WTC11 (cell line): ENCODE measurements around the gene ATN1. TPM values are rescaled to one million over a fixed set of nuclear protein-coding genes. Genes with fewer than 3 reads are reported as not detected.

Experiments
- ATAC-seq: fragments of 200-7000 bp; cut with Tn5 transposase; 2 replicates; pipeline ENCODE4 v1.10.0; 2021; ENCODE audit warnings: mild to moderate bottlenecking, moderate library complexity
- CTCF ChIA-PET: fragments of 300-600 bp; sonication (Branson Sonifier 250); formaldehyde crosslinking; loops from one replicate; lab custom pipeline; 2021; ENCODE audit warnings: antibody characterized with exemption; lab: Charles Lee
- POLR2A ChIA-PET: fragments of 350-600 bp; sonication (Branson Sonifier 250); formaldehyde crosslinking; loops from one replicate; lab custom pipeline; 2021; ENCODE audit warnings: antibody characterized with exemption; lab: Charles Lee
- DNase-seq: peaks from one replicate; pipeline ENCODE4 v3.0.0; 2021; ENCODE audit warnings: low spot score
- H3K27ac Mint-ChIP-seq: 2 replicates; pipeline ENCODE4 v1.8.0; 2021; ENCODE audit warnings: mixed read lengths
- H3K27me3 Mint-ChIP-seq: 2 replicates; pipeline ENCODE4 v1.8.0; 2021; ENCODE audit warnings: low read depth, mild to moderate bottlenecking, moderate library complexity, mixed read lengths
- H3K36me3 Mint-ChIP-seq: 2 replicates; pipeline ENCODE4 v1.8.0; 2021; ENCODE audit warnings: mixed read lengths
- H3K4me1 Mint-ChIP-seq: 2 replicates; pipeline ENCODE4 v1.8.0; 2022; ENCODE audit warnings: mixed read lengths
- H3K4me3 Mint-ChIP-seq: 2 replicates; pipeline ENCODE4 v1.8.0; 2021; ENCODE audit warnings: mild to moderate bottlenecking, moderate library complexity, mixed read lengths
- H3K9me3 Mint-ChIP-seq: 2 replicates; pipeline ENCODE4 v1.8.0; 2021; ENCODE audit warnings: mixed read lengths
- CBFB ChIP-seq: sonication (generic); formaldehyde crosslinking; IDR thresholded peaks from 2 replicates; pipeline ENCODE4 v1.8.1; 2022; ENCODE audit warnings: mild to moderate bottlenecking, low read depth, missing genetic modification reagents
- FOXJ3 ChIP-seq: sonication (generic); formaldehyde crosslinking; IDR thresholded peaks from 2 replicates; pipeline ENCODE4 v1.9.0; 2021; ENCODE audit warnings: missing genetic modification reagents, mild to moderate bottlenecking, borderline replicate concordance
- FOXK1 ChIP-seq: sonication (generic); formaldehyde crosslinking; IDR thresholded peaks from 2 replicates; pipeline ENCODE4 v1.8.0; 2022; ENCODE audit warnings: mild to moderate bottlenecking, moderate library complexity, missing genetic modification reagents
- IRF2 ChIP-seq: sonication (generic); formaldehyde crosslinking; IDR thresholded peaks from 2 replicates; pipeline ENCODE4 v1.8.0; 2022; ENCODE audit warnings: low read depth, missing genetic modification reagents, borderline replicate concordance
- NR1H2 ChIP-seq: sonication (generic); formaldehyde crosslinking; IDR thresholded peaks from 2 replicates; pipeline ENCODE4 v1.9.0; 2021; ENCODE audit warnings: mild to moderate bottlenecking, moderate library complexity, missing genetic modification reagents
- NR2C2 ChIP-seq: sonication (generic); formaldehyde crosslinking; IDR thresholded peaks from 2 replicates; pipeline ENCODE4 v1.8.0; 2022; ENCODE audit warnings: mild to moderate bottlenecking, missing genetic modification reagents
- NR3C1 ChIP-seq: sonication (generic); formaldehyde crosslinking; conservative IDR thresholded peaks from 2 replicates; pipeline ENCODE4 v1.8.1; 2023; ENCODE audit warnings: low read depth, mild to moderate bottlenecking, missing genetic modification reagents
- PRRX2 ChIP-seq: fragments of 250-450 bp; sonication (Bioruptor Pico); IDR thresholded peaks from 2 replicates; pipeline ENCODE4 v1.8.0; 2021; ENCODE audit warnings: mild to moderate bottlenecking
- SP1 ChIP-seq: sonication (generic); formaldehyde crosslinking; conservative IDR thresholded peaks from 2 replicates; pipeline ENCODE4 v1.8.1; 2022; ENCODE audit warnings: missing genetic modification reagents
- TCF7 ChIP-seq: sonication (generic); formaldehyde crosslinking; IDR thresholded peaks from 2 replicates; pipeline ENCODE4 v1.8.0; 2022; ENCODE audit warnings: mild to moderate bottlenecking, low read depth, missing genetic modification reagents, moderate library complexity
- TEAD4 ChIP-seq: sonication (generic); formaldehyde crosslinking; IDR thresholded peaks from 2 replicates; pipeline ENCODE4 v1.8.0; 2022; ENCODE audit warnings: mild to moderate bottlenecking, missing genetic modification reagents
- TP53 ChIP-seq: sonication (generic); formaldehyde crosslinking; IDR thresholded peaks from 2 replicates; pipeline ENCODE4 v1.8.1; 2023; ENCODE audit warnings: mild to moderate bottlenecking, missing genetic modification reagents
- ZNF138 ChIP-seq: sonication (generic); formaldehyde crosslinking; conservative IDR thresholded peaks from 2 replicates; pipeline ENCODE4 v1.8.1; 2022; ENCODE audit warnings: mild to moderate bottlenecking, moderate library complexity, missing genetic modification reagents
- ZNF219 ChIP-seq: sonication (generic); formaldehyde crosslinking; IDR thresholded peaks from 2 replicates; pipeline ENCODE4 v1.8.0; 2023; ENCODE audit warnings: missing genetic modification reagents, mild to moderate bottlenecking, borderline replicate concordance
- ZNF317 ChIP-seq: sonication (generic); formaldehyde crosslinking; IDR thresholded peaks from 2 replicates; pipeline ENCODE4 v1.8.1; 2023; ENCODE audit warnings: low read depth, mild to moderate bottlenecking, moderate library complexity, missing genetic modification reagents, borderline replicate concordance
- ZNF423 ChIP-seq: fragments of 250-450 bp; sonication (Bioruptor Pico); IDR thresholded peaks from 2 replicates; pipeline ENCODE4 v2.1.2; 2022; ENCODE audit warnings: mild to moderate bottlenecking, moderate library complexity
- total RNA-seq: library from RNA; stranded (reverse); gene quantifications from 3 replicates; pipeline ENCODE4 v1.2.3, GENCODE V29; 2021
- TF ChIP-seq, protein P1 (sequence below): sonication (generic); formaldehyde crosslinking; IDR thresholded peaks from 2 replicates; pipeline ENCODE4 v1.8.0; 2023; ENCODE audit warnings: missing genetic modification reagents
- TF ChIP-seq, protein P2 (sequence below): sonication (generic); formaldehyde crosslinking; IDR thresholded peaks from 2 replicates; pipeline ENCODE4 v1.8.1; 2022; ENCODE audit warnings: missing genetic modification reagents, borderline replicate concordance
- TF ChIP-seq, protein P3 (sequence below): sonication (generic); formaldehyde crosslinking; IDR thresholded peaks from 2 replicates; pipeline ENCODE4 v1.8.0; 2023; ENCODE audit warnings: missing genetic modification reagents, mild to moderate bottlenecking, borderline replicate concordance
- TF ChIP-seq, protein P4 (sequence below): sonication (generic); formaldehyde crosslinking; IDR thresholded peaks from 2 replicates; pipeline ENCODE4 v1.8.1; 2022; ENCODE audit warnings: mild to moderate bottlenecking, missing genetic modification reagents, moderate library complexity, borderline replicate concordance
- TF ChIP-seq, protein P5 (sequence below): sonication (generic); formaldehyde crosslinking; IDR thresholded peaks from 2 replicates; pipeline ENCODE4 v1.8.0; 2022; ENCODE audit warnings: mild to moderate bottlenecking, missing genetic modification reagents
- TF ChIP-seq, protein P6 (sequence below): sonication (generic); formaldehyde crosslinking; IDR thresholded peaks from 2 replicates; pipeline ENCODE4 v1.8.1; 2023; ENCODE audit warnings: mild to moderate bottlenecking, missing genetic modification reagents
- TF ChIP-seq, protein P7 (sequence below): sonication (generic); formaldehyde crosslinking; IDR thresholded peaks from 2 replicates; pipeline ENCODE4 v1.8.1; 2023; ENCODE audit warnings: mild to moderate bottlenecking, moderate library complexity, missing genetic modification reagents

The ATN1 gene
- total RNA-seq, 1 experiment from 2014 or later: 87.1 TPM

DNA sequence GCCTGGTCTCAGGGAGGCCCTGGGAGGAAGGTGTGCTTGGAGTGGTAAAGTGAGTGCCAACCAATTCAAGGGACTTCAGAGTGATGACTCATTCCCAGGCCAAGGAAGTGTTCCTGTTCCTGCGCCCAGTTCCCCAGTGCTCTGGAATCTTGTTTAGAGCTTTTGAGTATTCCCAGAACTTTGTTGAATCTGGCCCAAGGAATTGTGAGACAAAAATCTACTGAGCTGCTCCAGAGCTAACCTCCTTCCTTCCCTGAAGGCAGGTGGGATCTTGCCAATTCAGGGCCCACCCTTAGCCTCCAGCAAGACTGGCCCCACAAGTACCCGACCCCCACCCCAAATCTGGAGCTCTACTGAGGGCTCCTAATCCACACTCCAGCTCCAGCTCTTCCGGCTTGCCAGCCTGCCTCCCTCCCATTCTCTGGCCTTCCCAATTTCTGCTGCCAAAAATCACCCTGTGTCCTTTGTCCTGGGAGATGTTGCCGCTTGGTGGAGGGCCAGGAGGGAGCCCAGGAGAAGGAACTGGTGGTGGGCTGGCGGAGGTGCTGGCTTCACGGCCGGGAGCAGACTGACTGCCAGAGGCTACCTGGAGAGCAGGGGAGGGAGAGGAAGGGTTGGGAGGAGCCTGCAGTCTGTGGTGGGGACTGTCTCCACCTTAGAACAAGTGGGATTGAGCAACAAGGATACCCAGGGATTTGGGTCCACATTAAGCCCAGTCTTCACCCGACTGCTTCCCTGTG is 2.0 kb upstream of the ATN1 start:
- Mint-ChIP-seq H3K9me3 (no peaks in the 10 kb centered on the region), H3K4me3 (peak overlapping the region; percentile 77), H3K27me3 (no peaks in the 10 kb centered on the region), H3K4me1 (peaks cover 54% of the 10 kb centered on the region), H3K27ac (peak overlapping the region; percentile 98), H3K36me3 (peaks cover 19% of the 10 kb centered on the region)
- ChIA-PET CTCF (interaction anchor here (0.7 to 7.0 kb wide), 23 partner anchors 9 to 311 kb away, joined by 3 to 93 read pairs (median 10); partner anchors contain the start of genes C12orf57, CDCA3, COPS7A and LRRC23), POLR2A (interaction anchor here (0.6 to 4.2 kb wide), 19 partner anchors 9 to 386 kb away, joined by 3 to 66 read pairs (median 5); partner anchors contain the start of genes C12orf57, CDCA3, ENO2 and PTMS)
- ATAC-seq (peak; percentile 48), DNase-seq (peak; percentile 67)
- TF ChIP-seq NR2C2 (CRISPR knock-in tag) (no peak), ZNF138 (CRISPR knock-in tag) (no peak), TCF7 (CRISPR knock-in tag) (no peak), TP53 (CRISPR knock-in tag) (no peak), FOXJ3 (no peak), ZNF317 (no peak), PRRX2 (CRISPR knock-in tag) (no peak), IRF2 (CRISPR knock-in tag) (no peak), ZNF219 (CRISPR knock-in tag) (no peak), CBFB (CRISPR knock-in tag) (no peak), FOXK1 (0 out of 2 replicates have a peak, but pooled peaks have one; percentile 48), SP1 (peak; percentile 56; the same call in 1 of the 2 replicates), NR1H2 (CRISPR knock-in tag) (no peak), TEAD4 (CRISPR knock-in tag) (no peak), ZNF423 (CRISPR knock-in tag) (no peak), NR3C1 (no peak)
- TF ChIP-seq, protein P1, sequence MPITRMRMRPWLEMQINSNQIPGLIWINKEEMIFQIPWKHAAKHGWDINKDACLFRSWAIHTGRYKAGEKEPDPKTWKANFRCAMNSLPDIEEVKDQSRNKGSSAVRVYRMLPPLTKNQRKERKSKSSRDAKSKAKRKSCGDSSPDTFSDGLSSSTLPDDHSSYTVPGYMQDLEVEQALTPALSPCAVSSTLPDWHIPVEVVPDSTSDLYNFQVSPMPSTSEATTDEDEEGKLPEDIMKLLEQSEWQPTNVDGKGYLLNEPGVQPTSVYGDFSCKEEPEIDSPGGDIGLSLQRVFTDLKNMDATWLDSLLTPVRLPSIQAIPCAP (CRISPR knock-in tag): no peak
- TF ChIP-seq, protein P2, sequence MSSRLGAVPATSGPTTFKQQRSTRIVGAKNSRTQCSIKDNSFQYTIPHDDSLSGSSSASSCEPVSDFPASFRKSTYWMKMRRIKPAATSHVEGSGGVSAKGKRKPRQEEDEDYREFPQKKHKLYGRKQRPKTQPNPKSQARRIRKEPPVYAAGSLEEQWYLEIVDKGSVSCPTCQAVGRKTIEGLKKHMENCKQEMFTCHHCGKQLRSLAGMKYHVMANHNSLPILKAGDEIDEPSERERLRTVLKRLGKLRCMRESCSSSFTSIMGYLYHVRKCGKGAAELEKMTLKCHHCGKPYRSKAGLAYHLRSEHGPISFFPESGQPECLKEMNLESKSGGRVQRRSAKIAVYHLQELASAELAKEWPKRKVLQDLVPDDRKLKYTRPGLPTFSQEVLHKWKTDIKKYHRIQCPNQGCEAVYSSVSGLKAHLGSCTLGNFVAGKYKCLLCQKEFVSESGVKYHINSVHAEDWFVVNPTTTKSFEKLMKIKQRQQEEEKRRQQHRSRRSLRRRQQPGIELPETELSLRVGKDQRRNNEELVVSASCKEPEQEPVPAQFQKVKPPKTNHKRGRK (CRISPR knock-in tag): no peak
- TF ChIP-seq, protein P3, sequence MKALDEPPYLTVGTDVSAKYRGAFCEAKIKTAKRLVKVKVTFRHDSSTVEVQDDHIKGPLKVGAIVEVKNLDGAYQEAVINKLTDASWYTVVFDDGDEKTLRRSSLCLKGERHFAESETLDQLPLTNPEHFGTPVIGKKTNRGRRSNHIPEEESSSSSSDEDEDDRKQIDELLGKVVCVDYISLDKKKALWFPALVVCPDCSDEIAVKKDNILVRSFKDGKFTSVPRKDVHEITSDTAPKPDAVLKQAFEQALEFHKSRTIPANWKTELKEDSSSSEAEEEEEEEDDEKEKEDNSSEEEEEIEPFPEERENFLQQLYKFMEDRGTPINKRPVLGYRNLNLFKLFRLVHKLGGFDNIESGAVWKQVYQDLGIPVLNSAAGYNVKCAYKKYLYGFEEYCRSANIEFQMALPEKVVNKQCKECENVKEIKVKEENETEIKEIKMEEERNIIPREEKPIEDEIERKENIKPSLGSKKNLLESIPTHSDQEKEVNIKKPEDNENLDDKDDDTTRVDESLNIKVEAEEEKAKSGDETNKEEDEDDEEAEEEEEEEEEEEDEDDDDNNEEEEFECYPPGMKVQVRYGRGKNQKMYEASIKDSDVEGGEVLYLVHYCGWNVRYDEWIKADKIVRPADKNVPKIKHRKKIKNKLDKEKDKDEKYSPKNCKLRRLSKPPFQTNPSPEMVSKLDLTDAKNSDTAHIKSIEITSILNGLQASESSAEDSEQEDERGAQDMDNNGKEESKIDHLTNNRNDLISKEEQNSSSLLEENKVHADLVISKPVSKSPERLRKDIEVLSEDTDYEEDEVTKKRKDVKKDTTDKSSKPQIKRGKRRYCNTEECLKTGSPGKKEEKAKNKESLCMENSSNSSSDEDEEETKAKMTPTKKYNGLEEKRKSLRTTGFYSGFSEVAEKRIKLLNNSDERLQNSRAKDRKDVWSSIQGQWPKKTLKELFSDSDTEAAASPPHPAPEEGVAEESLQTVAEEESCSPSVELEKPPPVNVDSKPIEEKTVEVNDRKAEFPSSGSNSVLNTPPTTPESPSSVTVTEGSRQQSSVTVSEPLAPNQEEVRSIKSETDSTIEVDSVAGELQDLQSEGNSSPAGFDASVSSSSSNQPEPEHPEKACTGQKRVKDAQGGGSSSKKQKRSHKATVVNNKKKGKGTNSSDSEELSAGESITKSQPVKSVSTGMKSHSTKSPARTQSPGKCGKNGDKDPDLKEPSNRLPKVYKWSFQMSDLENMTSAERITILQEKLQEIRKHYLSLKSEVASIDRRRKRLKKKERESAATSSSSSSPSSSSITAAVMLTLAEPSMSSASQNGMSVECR (CRISPR knock-in tag): no peak
- TF ChIP-seq, protein P4, sequence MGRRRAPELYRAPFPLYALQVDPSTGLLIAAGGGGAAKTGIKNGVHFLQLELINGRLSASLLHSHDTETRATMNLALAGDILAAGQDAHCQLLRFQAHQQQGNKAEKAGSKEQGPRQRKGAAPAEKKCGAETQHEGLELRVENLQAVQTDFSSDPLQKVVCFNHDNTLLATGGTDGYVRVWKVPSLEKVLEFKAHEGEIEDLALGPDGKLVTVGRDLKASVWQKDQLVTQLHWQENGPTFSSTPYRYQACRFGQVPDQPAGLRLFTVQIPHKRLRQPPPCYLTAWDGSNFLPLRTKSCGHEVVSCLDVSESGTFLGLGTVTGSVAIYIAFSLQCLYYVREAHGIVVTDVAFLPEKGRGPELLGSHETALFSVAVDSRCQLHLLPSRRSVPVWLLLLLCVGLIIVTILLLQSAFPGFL (CRISPR knock-in tag): no peak
- TF ChIP-seq, protein P5, sequence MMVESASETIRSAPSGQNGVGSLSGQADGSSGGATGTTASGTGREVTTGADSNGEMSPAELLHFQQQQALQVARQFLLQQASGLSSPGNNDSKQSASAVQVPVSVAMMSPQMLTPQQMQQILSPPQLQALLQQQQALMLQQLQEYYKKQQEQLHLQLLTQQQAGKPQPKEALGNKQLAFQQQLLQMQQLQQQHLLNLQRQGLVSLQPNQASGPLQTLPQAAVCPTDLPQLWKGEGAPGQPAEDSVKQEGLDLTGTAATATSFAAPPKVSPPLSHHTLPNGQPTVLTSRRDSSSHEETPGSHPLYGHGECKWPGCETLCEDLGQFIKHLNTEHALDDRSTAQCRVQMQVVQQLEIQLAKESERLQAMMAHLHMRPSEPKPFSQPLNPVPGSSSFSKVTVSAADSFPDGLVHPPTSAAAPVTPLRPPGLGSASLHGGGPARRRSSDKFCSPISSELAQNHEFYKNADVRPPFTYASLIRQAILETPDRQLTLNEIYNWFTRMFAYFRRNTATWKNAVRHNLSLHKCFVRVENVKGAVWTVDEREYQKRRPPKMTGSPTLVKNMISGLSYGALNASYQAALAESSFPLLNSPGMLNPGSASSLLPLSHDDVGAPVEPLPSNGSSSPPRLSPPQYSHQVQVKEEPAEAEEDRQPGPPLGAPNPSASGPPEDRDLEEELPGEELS (CRISPR knock-in tag): no peak
- TF ChIP-seq, protein P6, sequence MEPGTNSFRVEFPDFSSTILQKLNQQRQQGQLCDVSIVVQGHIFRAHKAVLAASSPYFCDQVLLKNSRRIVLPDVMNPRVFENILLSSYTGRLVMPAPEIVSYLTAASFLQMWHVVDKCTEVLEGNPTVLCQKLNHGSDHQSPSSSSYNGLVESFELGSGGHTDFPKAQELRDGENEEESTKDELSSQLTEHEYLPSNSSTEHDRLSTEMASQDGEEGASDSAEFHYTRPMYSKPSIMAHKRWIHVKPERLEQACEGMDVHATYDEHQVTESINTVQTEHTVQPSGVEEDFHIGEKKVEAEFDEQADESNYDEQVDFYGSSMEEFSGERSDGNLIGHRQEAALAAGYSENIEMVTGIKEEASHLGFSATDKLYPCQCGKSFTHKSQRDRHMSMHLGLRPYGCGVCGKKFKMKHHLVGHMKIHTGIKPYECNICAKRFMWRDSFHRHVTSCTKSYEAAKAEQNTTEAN: no peak
- TF ChIP-seq, protein P7, sequence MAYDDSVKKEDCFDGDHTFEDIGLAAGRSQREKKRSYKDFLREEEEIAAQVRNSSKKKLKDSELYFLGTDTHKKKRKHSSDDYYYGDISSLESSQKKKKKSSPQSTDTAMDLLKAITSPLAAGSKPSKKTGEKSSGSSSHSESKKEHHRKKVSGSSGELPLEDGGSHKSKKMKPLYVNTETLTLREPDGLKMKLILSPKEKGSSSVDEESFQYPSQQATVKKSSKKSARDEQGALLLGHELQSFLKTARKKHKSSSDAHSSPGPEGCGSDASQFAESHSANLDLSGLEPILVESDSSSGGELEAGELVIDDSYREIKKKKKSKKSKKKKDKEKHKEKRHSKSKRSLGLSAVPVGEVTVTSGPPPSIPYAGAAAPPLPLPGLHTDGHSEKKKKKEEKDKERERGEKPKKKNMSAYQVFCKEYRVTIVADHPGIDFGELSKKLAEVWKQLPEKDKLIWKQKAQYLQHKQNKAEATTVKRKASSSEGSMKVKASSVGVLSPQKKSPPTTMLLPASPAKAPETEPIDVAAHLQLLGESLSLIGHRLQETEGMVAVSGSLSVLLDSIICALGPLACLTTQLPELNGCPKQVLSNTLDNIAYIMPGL: no peak
